ENCODE data around the gene ZFP3. TPM values are rescaled to one million over a fixed set of nuclear protein-coding genes. Genes with fewer than 3 reads are reported as not detected.

Gene ZFP3
- total and polyA plus RNA-seq, 2 experiments from 2014 or later = 0.95 to 1.5 TPM

GRCh38 chr17:5092218-5093010, 14.1 kb downstream of the ZFP3 start:
- Histone ChIP-seq H3K27me3 (no peaks in the 10 kb centered on the region), H3K36me3 (no peaks in the 10 kb centered on the region), H3K27ac (no peak overlapping the region), H3K4me1 (ENCODE audit: low read depth) (no peaks in the 10 kb centered on the region), H3K9me3 (ENCODE audit: low read depth) (peaks cover 3% of the 10 kb centered on the region), H3K4me3 (no peak overlapping the region)
- TF ChIP-seq CTCF (IDR thresholded peaks at IDR 0.05; ENCODE audit: low read depth, low read length) = no peak
- DNase-seq (ENCODE audit: low read depth in 1 of 2, low spot score in 1 of 2) = no peak

- Histone ChIP-seq H3K4me3 (peak overlapping the region; percentile 35), H3K27ac (peak overlapping the region; percentile 24), H3K36me3 (no peaks in the 10 kb centered on the region), H3K27me3 (no peaks in the 10 kb centered on the region), H3K4me1 (ENCODE audit: low read depth) (no peaks in the 10 kb centered on the region), H3K9me3 (ENCODE audit: low read depth) (peaks cover 3% of the 10 kb centered on the region)
- no peak for DNase-seq (ENCODE audit: low read depth in 1 of 2, low spot score in 1 of 2)
- TF ChIP-seq CTCF (IDR thresholded peaks at IDR 0.05; ENCODE audit: low read depth, low read length) = no peak
These were observed 18.4 kb downstream of the ZFP3 start for GRCh38 chr17:5096731-5097100.

GRCh38 chr17:5097101-5097834, 19.0 kb downstream of the ZFP3 start:
- Histone ChIP-seq H3K27ac (peak overlapping the region; percentile 24), H3K36me3 (no peaks in the 10 kb centered on the region), H3K27me3 (no peaks in the 10 kb centered on the region), H3K4me3 (peak overlapping the region; percentile 35), H3K9me3 (ENCODE audit: low read depth) (peaks cover 3% of the 10 kb centered on the region), H3K4me1 (ENCODE audit: low read depth) (no peaks in the 10 kb centered on the region)
- no peak for TF ChIP-seq CTCF (IDR thresholded peaks at IDR 0.05; ENCODE audit: low read depth, low read length)
- DNase-seq (ENCODE audit: low read depth in 1 of 2, low spot score in 1 of 2) = peak in 1 of 2 donors; percentile 87

GRCh38 chr17:5099271-5099670, 21.0 kb downstream of the ZFP3 start:
- H3K4me3 ChIP-seq = no peak overlapping the region
- no peaks in the 10 kb centered on the region for H3K27me3 ChIP-seq
- no peak for TF ChIP-seq CTCF (IDR thresholded peaks at IDR 0.05; ENCODE audit: low read depth, low read length)
- H3K4me1 ChIP-seq (ENCODE audit: low read depth) = no peaks in the 10 kb centered on the region
- no peaks in the 10 kb centered on the region for H3K36me3 ChIP-seq
- no peaks in the 10 kb centered on the region for H3K9me3 ChIP-seq (ENCODE audit: low read depth)
- no peak for DNase-seq (ENCODE audit: low read depth in 1 of 2, low spot score in 1 of 2)
- H3K27ac ChIP-seq = no peak overlapping the region

- Histone ChIP-seq H3K4me3 (no peak overlapping the region), H3K4me1 (ENCODE audit: low read depth) (no peaks in the 10 kb centered on the region), H3K9me3 (ENCODE audit: low read depth) (no peaks in the 10 kb centered on the region), H3K27me3 (no peaks in the 10 kb centered on the region), H3K27ac (no peak overlapping the region), H3K36me3 (peaks cover 4% of the 10 kb centered on the region)
- TF ChIP-seq CTCF (IDR thresholded peaks at IDR 0.05; ENCODE audit: low read depth, low read length) = no peak
- no peak for DNase-seq (ENCODE audit: low read depth in 1 of 2, low spot score in 1 of 2)
These were observed 22.6 kb downstream of the ZFP3 start for GRCh38 chr17:5100832-5101231.
